Measurements from ENCODE around the gene EXOSC1. TPM values are rescaled to one million over a fixed set of nuclear protein-coding genes. Genes with fewer than 3 reads are reported as not detected.

Gene EXOSC1
- total RNA-seq, 2 experiments from 2014 or later: 28.8 to 29.7 TPM

DNA sequence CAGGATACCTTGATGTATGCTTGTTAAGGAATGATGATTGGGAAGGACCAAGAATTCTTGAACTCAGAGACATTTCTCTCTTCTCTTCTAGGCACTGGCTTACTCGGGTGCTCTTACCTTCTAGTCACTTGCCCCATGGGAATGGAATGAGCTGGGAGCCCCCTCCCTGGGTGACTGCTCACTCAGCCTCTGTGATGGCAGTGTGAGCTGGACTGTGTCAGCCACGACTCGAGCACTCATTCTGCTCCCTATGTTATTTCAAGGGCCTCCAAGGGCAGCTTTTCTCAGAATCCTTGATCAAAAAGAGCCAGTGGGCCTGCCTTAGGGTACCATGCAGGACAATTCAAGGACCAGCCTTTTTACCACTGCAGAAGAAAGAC, 10.9 kb upstream of the EXOSC1 start:
- ChIA-PET POLR2A (no interaction called here), CTCF (no interaction called here)
- H3K27me3 Mint-ChIP-seq: no peaks in the 10 kb centered on the region
- H3K27ac Mint-ChIP-seq: peak overlapping the region; percentile 76
- no peaks in the 10 kb centered on the region for H3K27me3 ChIP-seq (ENCODE audit: control insufficient read depth in 1 of 2, insufficient read depth in 2 of 2, low read length in 2 of 2)
- DNase-seq: no peak
- no peak overlapping the region for H3K4me3 Mint-ChIP-seq
- no peaks in the 10 kb centered on the region for H3K9me3 ChIP-seq (ENCODE audit: control insufficient read depth in 1 of 2, insufficient read depth in 1 of 2, low read length in 2 of 2)
- peaks cover 19% of the 10 kb centered on the region for H3K4me1 Mint-ChIP-seq (ENCODE audit: low read depth)
- H3K9me3 Mint-ChIP-seq: no peaks in the 10 kb centered on the region
- H3K36me3 Mint-ChIP-seq (ENCODE audit: low read depth): peaks cover 92% of the 10 kb centered on the region
- no peak overlapping the region for H3K4me3 ChIP-seq (ENCODE audit: low read length)
- H3K4me1 ChIP-seq (ENCODE audit: insufficient read depth, low read length): peaks cover 12% of the 10 kb centered on the region
- H3K27ac ChIP-seq (ENCODE audit: low read depth in 1 of 2, low read length in 2 of 2): no peak overlapping the region
- TF ChIP-seq, protein P1, sequence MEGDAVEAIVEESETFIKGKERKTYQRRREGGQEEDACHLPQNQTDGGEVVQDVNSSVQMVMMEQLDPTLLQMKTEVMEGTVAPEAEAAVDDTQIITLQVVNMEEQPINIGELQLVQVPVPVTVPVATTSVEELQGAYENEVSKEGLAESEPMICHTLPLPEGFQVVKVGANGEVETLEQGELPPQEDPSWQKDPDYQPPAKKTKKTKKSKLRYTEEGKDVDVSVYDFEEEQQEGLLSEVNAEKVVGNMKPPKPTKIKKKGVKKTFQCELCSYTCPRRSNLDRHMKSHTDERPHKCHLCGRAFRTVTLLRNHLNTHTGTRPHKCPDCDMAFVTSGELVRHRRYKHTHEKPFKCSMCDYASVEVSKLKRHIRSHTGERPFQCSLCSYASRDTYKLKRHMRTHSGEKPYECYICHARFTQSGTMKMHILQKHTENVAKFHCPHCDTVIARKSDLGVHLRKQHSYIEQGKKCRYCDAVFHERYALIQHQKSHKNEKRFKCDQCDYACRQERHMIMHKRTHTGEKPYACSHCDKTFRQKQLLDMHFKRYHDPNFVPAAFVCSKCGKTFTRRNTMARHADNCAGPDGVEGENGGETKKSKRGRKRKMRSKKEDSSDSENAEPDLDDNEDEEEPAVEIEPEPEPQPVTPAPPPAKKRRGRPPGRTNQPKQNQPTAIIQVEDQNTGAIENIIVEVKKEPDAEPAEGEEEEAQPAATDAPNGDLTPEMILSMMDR (IDR thresholded peaks at IDR 0.05): no peak
- ATAC-seq (ENCODE audit: poor library complexity): no peak
- H3K36me3 ChIP-seq (ENCODE audit: insufficient read depth, low read length): peaks cover 78% of the 10 kb centered on the region
- intact Hi-C loops (cut with DNase I, micrococcal nuclease): no loop called here

DNA sequence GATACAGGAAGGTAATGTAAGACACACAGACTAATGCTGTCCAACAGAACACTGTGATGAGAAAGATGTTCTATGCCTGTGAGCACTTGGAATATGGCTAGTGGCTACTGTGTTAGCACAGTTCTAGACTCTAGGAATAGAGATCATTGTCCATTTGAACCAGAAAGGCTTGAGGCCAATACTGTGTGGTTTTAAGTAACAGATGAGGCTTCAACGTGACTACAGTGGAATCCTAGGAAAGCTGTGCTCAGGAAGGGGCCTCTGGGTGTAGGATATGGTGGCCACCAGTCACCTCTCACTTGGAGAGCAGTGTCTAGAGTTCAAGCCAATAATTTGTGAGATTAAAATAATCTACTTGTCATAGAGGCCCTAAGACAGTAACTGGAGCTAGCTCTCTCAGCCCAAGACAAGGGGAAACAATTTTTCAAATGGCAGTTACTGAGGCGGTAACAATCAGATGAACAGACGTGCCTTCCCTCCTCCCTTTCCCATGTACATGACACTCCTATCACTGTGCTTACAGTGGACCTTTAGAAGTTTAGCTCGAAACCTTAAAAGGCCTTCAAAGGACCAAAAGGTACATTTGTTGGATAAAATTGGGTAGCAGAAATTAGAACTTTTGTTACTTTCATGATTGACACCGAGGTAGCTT, 10.4 kb upstream of the EXOSC1 start:
- peaks cover 87% of the 10 kb centered on the region for H3K36me3 Mint-ChIP-seq (ENCODE audit: low read depth)
- no peak for DNase-seq
- H3K27me3 ChIP-seq (ENCODE audit: control insufficient read depth in 1 of 2, insufficient read depth in 2 of 2, low read length in 2 of 2): no peaks in the 10 kb centered on the region
- intact Hi-C loops (cut with DNase I, micrococcal nuclease): no loop called here
- no peak for ATAC-seq (ENCODE audit: poor library complexity)
- POLR2A ChIA-PET: no interaction called here
- peak overlapping the region; percentile 76 for H3K27ac Mint-ChIP-seq
- H3K9me3 Mint-ChIP-seq: no peaks in the 10 kb centered on the region
- H3K27ac ChIP-seq (ENCODE audit: low read depth in 1 of 2, low read length in 2 of 2): no peak overlapping the region
- H3K4me1 ChIP-seq (ENCODE audit: insufficient read depth, low read length): peaks cover 12% of the 10 kb centered on the region
- no peak overlapping the region for H3K4me3 ChIP-seq (ENCODE audit: low read length)
- peaks cover 19% of the 10 kb centered on the region for H3K4me1 Mint-ChIP-seq (ENCODE audit: low read depth)
- no peaks in the 10 kb centered on the region for H3K27me3 Mint-ChIP-seq
- CTCF ChIA-PET: no interaction called here
- no peaks in the 10 kb centered on the region for H3K9me3 ChIP-seq (ENCODE audit: control insufficient read depth in 1 of 2, insufficient read depth in 1 of 2, low read length in 2 of 2)
- TF ChIP-seq, protein P1 (IDR thresholded peaks at IDR 0.05): no peak
- H3K4me3 Mint-ChIP-seq: no peak overlapping the region
- peaks cover 75% of the 10 kb centered on the region for H3K36me3 ChIP-seq (ENCODE audit: insufficient read depth, low read length)

DNA sequence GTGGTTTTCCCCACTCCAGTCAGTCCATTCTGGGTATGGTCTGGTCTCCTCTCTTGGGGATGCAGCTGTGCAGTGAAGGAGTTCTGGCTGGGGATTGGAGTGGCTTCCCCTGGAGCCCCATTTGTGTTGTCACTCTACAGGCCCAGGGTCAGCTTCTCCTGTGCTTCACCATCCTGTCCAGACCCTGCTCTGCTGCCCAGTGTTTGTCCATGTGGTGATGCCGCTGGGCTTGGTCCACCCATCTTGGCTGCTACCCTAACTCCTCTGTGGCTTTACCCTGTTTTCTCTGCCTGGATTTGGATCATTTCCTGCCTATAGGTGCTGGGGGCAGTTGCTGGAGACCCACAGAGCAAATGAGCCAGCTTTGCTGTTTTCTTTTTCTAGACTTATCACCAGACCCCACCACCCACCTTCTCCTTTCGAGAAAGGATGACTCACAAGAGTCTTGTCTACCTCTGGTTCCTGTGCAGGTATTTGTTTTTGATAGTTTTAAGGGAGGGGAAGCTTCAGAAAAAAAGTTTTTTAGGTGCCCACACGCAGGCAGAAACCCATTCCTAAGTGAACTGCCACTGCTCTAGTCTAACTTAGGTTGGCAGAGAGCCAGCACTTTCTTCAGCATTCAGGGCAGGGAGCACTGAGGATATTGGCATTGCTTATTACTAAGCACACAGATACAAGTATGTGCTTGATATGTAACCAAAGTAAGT, 8.7 kb upstream of the EXOSC1 start:
- peak in 6 of 14 experiments; percentile 21 to 66 (median 33) for DNase-seq
- Mint-ChIP-seq H3K4me1 (ENCODE audit: low read depth) (peaks cover 28% of the 10 kb centered on the region), H3K36me3 (ENCODE audit: low read depth) (peaks cover 76% of the 10 kb centered on the region), H3K9me3 (no peaks in the 10 kb centered on the region), H3K27ac (peak overlapping the region; percentile 76), H3K4me3 (no peak overlapping the region), H3K27me3 (no peaks in the 10 kb centered on the region)
- H3K9me3 ChIP-seq (ENCODE audit: control insufficient read depth in 1 of 2, insufficient read depth in 1 of 2, low read length in 2 of 2): no peaks in the 10 kb centered on the region
- ChIA-PET CTCF (interaction anchor here (0.6 to 1.2 kb wide), 2 partner anchors 47 to 48 kb away, joined by 3 read pairs; no protein-coding TSS in a partner anchor), POLR2A (no interaction called here)
- H3K27me3 ChIP-seq (ENCODE audit: control insufficient read depth in 1 of 2, insufficient read depth in 2 of 2, low read length in 2 of 2): no peaks in the 10 kb centered on the region
- H3K4me3 ChIP-seq (ENCODE audit: low read length): no peak overlapping the region
- H3K36me3 ChIP-seq (ENCODE audit: insufficient read depth, low read length): peaks cover 59% of the 10 kb centered on the region
- ATAC-seq (ENCODE audit: poor library complexity): peak; percentile 57
- H3K4me1 ChIP-seq (ENCODE audit: insufficient read depth, low read length): peaks cover 12% of the 10 kb centered on the region
- intact Hi-C loops (cut with DNase I, micrococcal nuclease): no loop called here
- TF ChIP-seq, protein P1 (IDR thresholded peaks at IDR 0.05): no peak
- peak overlapping the region in 1 of 2 donors; percentile 29 for H3K27ac ChIP-seq (ENCODE audit: low read depth in 1 of 2, low read length in 2 of 2)

Measured in CD4-positive, alpha-beta T cell (primary cell).